Neural cell (in vitro differentiated cells): ENCODE results near the gene IFNLR1. TPM values are rescaled to one million over a fixed set of nuclear protein-coding genes. Genes with fewer than 3 reads are reported as not detected.

Experiments used
- H2AFZ ChIP-seq: fragments of 200-600, 300-800 bp; sonication (generic), shearing (Covaris generic); 2 replicates; pipeline ENCODE4 v1.6.0; 2014; ENCODE audit warnings: low read depth, mild to moderate bottlenecking, antibody characterized with exemption, low read length, moderate library complexity
- H3F3A ChIP-seq: fragments of 200-600 bp; shearing (Covaris generic); 2 replicates; pipeline ENCODE4 v1.6.1; 2016; ENCODE audit warnings: mild to moderate bottlenecking, moderate library complexity, mixed read lengths, antibody characterized with exemption, low read length; ENCODE audit not compliant: insufficient read depth, poor library complexity, severe bottlenecking
- H3K27ac ChIP-seq: fragments of 200-600, 300-800 bp; sonication (generic), shearing (Covaris generic); 2 replicates; pipeline ENCODE4 v1.5.1; 2014; ENCODE audit warnings: mild to moderate bottlenecking, low read length, moderate library complexity
- H3K27me3 ChIP-seq: fragments of 300-800, 200-600 bp; sonication (generic), shearing (Covaris generic); 2 replicates; pipeline ENCODE4 v1.6.0; 2014; ENCODE audit warnings: mild to moderate bottlenecking, low read depth, low read length, moderate library complexity; ENCODE audit not compliant: insufficient read depth
- H3K36me3 ChIP-seq: fragments of 300-800, 200-600 bp; sonication (generic), shearing (Covaris generic); 2 replicates; pipeline ENCODE4 v1.5.1; 2014; ENCODE audit warnings: mild to moderate bottlenecking, antibody characterized with exemption, low read length, moderate library complexity; ENCODE audit not compliant: insufficient read depth
- H3K4me2 ChIP-seq: fragments of 300-800, 200-600 bp; sonication (generic), shearing (Covaris generic); 2 replicates; pipeline ENCODE4 v1.6.0; 2014; ENCODE audit warnings: mild to moderate bottlenecking, low read length
- H3K4me3 ChIP-seq: fragments of 300-800, 200-600 bp; sonication (generic), shearing (Covaris generic); 2 replicates; pipeline ENCODE4 v1.5.1; 2014; ENCODE audit warnings: mild to moderate bottlenecking, low read length, moderate library complexity
- H3K79me2 ChIP-seq: fragments of 200-600 bp; shearing (Covaris generic); replicated peaks from 2 replicates; pipeline ENCODE4 v1.6.0; 2014; ENCODE audit warnings: mild to moderate bottlenecking, low read length, moderate library complexity; ENCODE audit not compliant: insufficient read depth
- H3K9ac ChIP-seq: fragments of 300-800, 200-600 bp; sonication (generic), shearing (Covaris generic); 2 replicates; pipeline ENCODE4 v1.6.1; 2016; ENCODE audit warnings: mild to moderate bottlenecking, low read length, mixed read lengths
- H3K9me2 ChIP-seq: fragments of 200-600 bp; shearing (Covaris generic); 2 replicates; pipeline ENCODE4 v1.6.1; 2016; ENCODE audit warnings: mild to moderate bottlenecking, low read length, mixed read lengths; ENCODE audit not compliant: insufficient read depth
- H3K9me3 ChIP-seq: fragments of 200-600, 300-800 bp; sonication (generic), shearing (Covaris generic); 2 replicates; pipeline ENCODE4 v1.6.1; 2016; ENCODE audit warnings: mild to moderate bottlenecking, mixed run types, low read length, moderate library complexity, mixed read lengths
- H4K20me1 ChIP-seq: fragments of 200-600 bp; shearing (Covaris generic); 2 replicates; pipeline ENCODE4 v1.6.1; 2016; ENCODE audit warnings: mild to moderate bottlenecking, mixed run types; ENCODE audit not compliant: insufficient read depth
- CTCF ChIP-seq: fragments of 450-650 bp; IDR thresholded peaks from 2 replicates; pipeline ENCODE4 v1.5.1; 2014; ENCODE audit warnings: antibody characterized with exemption, mild to moderate bottlenecking, moderate library complexity; ENCODE audit not compliant: poor library complexity, severe bottlenecking
- EP300 ChIP-seq: fragments of 450-650 bp; conservative IDR thresholded peaks from 2 replicates; pipeline ENCODE4 v1.6.1; 2014; ENCODE audit warnings: antibody characterized with exemption, mild to moderate bottlenecking, moderate library complexity; ENCODE audit not compliant: poor library complexity, severe bottlenecking
- EZH2 ChIP-seq: fragments of 200-600, 300-800 bp; shearing (Covaris generic), sonication (generic); IDR thresholded peaks from 2 replicates; pipeline ENCODE4 v1.6.1; 2014; ENCODE audit warnings: antibody characterized with exemption, low read length, borderline replicate concordance, mild to moderate bottlenecking; ENCODE audit not compliant: insufficient read depth, poor library complexity, severe bottlenecking
- MXI1 ChIP-seq: fragments of 450-650 bp; conservative IDR thresholded peaks from 2 replicates; pipeline ENCODE4 v1.6.1; 2014; ENCODE audit warnings: antibody characterized with exemption, mild to moderate bottlenecking; ENCODE audit not compliant: poor library complexity, severe bottlenecking
- POLR2AphosphoS5 ChIP-seq: IDR thresholded peaks from 2 replicates; pipeline ENCODE4 v1.6.1; 2012
- RAD21 ChIP-seq: fragments of 450-650 bp; conservative IDR thresholded peaks from 2 replicates; pipeline ENCODE4 v1.6.1; 2014; ENCODE audit warnings: antibody characterized with exemption, mild to moderate bottlenecking, moderate library complexity
- REST ChIP-seq: IDR thresholded peaks from 2 replicates; pipeline ENCODE4 v1.6.1; 2012; ENCODE audit warnings: borderline replicate concordance
- SMC3 ChIP-seq: fragments of 450-650 bp; conservative IDR thresholded peaks from 2 replicates; pipeline ENCODE4 v1.6.1; 2014; ENCODE audit warnings: antibody characterized with exemption, mild to moderate bottlenecking, moderate library complexity; ENCODE audit not compliant: poor library complexity
- TAF1 ChIP-seq: IDR thresholded peaks from 2 replicates; pipeline ENCODE4 v1.6.1; 2012; ENCODE audit warnings: low read depth
- polyA plus RNA-seq: library from polyadenylated mRNA; depleted of rRNA; stranded (reverse); fragments of >200 nt; gene quantifications from 2 replicates; pipeline ENCODE4 v1.2.3, GENCODE V29; 2014

IFNLR1 gene
- polyA plus RNA-seq, 1 donor from 2014 or later: 0.32 TPM

GRCh38 chr1:24169286-24169685, 17.8 kb downstream of the IFNLR1 start:
- Histone ChIP-seq H3K27me3 (no peaks in the 10 kb centered on the region), H4K20me1 (no peaks in the 10 kb centered on the region), H2AFZ (no peak overlapping the region), H3F3A (no peaks in the 10 kb centered on the region), H3K9ac (no peak overlapping the region), H3K9me3 (peaks cover 3% of the 10 kb centered on the region), H3K27ac (no peak overlapping the region), H3K4me2 (no peak overlapping the region), H3K36me3 (no peaks in the 10 kb centered on the region), H3K4me3 (no peak overlapping the region), H3K79me2 (no peaks in the 10 kb centered on the region), H3K9me2 (no peaks in the 10 kb centered on the region)
- TF ChIP-seq RAD21: no peak
- no peak for TF ChIP-seq POLR2AphosphoS5
- TF ChIP-seq CTCF: no peak
- no peak for TF ChIP-seq MXI1
- TF ChIP-seq EZH2: no peak
- TF ChIP-seq REST: no peak
- no peak for TF ChIP-seq TAF1
- no peak for TF ChIP-seq EP300
- TF ChIP-seq SMC3: no peak

- no peak overlapping the region for H3K27ac ChIP-seq
- no peaks in the 10 kb centered on the region for H3K36me3 ChIP-seq
- H4K20me1 ChIP-seq: no peaks in the 10 kb centered on the region
- no peak overlapping the region for H3K9ac ChIP-seq
- no peaks in the 10 kb centered on the region for H3K27me3 ChIP-seq
- H3F3A ChIP-seq: no peaks in the 10 kb centered on the region
- no peak overlapping the region for H2AFZ ChIP-seq
- H3K4me2 ChIP-seq: no peak overlapping the region
- H3K9me2 ChIP-seq: no peaks in the 10 kb centered on the region
- H3K9me3 ChIP-seq: peaks cover 3% of the 10 kb centered on the region
- no peak for TF ChIP-seq CTCF
- no peak for TF ChIP-seq EP300
- no peak for TF ChIP-seq TAF1
- no peak for TF ChIP-seq EZH2
- TF ChIP-seq REST: no peak
- TF ChIP-seq POLR2AphosphoS5: no peak
- no peak for TF ChIP-seq RAD21
- no peak for TF ChIP-seq MXI1
- TF ChIP-seq SMC3: no peak
- no peak overlapping the region for H3K4me3 ChIP-seq
- H3K79me2 ChIP-seq: no peaks in the 10 kb centered on the region
These were observed 18.8 kb downstream of the IFNLR1 start for GRCh38 chr1:24168245-24168644.
